GM11168 (cell line): ENCODE data around the gene CHST11.

Experiments used
- in situ Hi-C: fragments of 300-500 bp; cut with MboI; formaldehyde crosslinking; loops from one replicate; pipeline ENCODE4 v1.12.0; 2022; ENCODE audit warnings: low sequenced_read_pairs; ENCODE audit not compliant: unreplicated experiment

CHST11 gene

GRCh38 chr12:104498211-104498801, 41.6 kb downstream of the CHST11 start:
- in situ Hi-C loops: no loop called here

GRCh38 chr12:104499668-104500332, 43.1 kb downstream of the CHST11 start:
- in situ Hi-C loops: no loop called here

- in situ Hi-C loops: no loop called here
These were observed 44.4 kb downstream of the CHST11 start for GRCh38 chr12:104501115-104501514.

- in situ Hi-C loops: no loop called here
These were observed 44.9 kb downstream of the CHST11 start for GRCh38 chr12:104501660-104502059.

- in situ Hi-C loops: no loop called here
These were observed 45.5 kb downstream of the CHST11 start for GRCh38 chr12:104502217-104502616.

GRCh38 chr12:104502638-104503037, 45.9 kb downstream of the CHST11 start:
- in situ Hi-C loops: no loop called here

GRCh38 chr12:104503191-104503590, 46.4 kb downstream of the CHST11 start:
- in situ Hi-C loops: no loop called here

- in situ Hi-C loops: no loop called here
These were observed 47.4 kb downstream of the CHST11 start for GRCh38 chr12:104504146-104504545.

GRCh38 chr12:104505095-104505818, 48.5 kb downstream of the CHST11 start:
- in situ Hi-C loops: no loop called here

GRCh38 chr12:104506676-104507401, 50.1 kb downstream of the CHST11 start:
- in situ Hi-C loops: no loop called here

- in situ Hi-C loops: no loop called here
These were observed 50.9 kb downstream of the CHST11 start for GRCh38 chr12:104507672-104508071.

- in situ Hi-C loops: no loop called here
These were observed 52.2 kb downstream of the CHST11 start for GRCh38 chr12:104508752-104509446.

- in situ Hi-C loops: no loop called here
These were observed 53.6 kb downstream of the CHST11 start for GRCh38 chr12:104510145-104510872.

GRCh38 chr12:104510873-104511440, 54.2 kb downstream of the CHST11 start:
- in situ Hi-C loops: no loop called here

GRCh38 chr12:104513681-104514080, 56.9 kb downstream of the CHST11 start:
- in situ Hi-C loops: no loop called here

- in situ Hi-C loops: no loop called here
These were observed 57.5 kb downstream of the CHST11 start for GRCh38 chr12:104514092-104514810.

- in situ Hi-C loops: no loop called here
These were observed 59.2 kb downstream of the CHST11 start for GRCh38 chr12:104515899-104516298.

GRCh38 chr12:104516821-104517220, 60.1 kb downstream of the CHST11 start:
- in situ Hi-C loops: no loop called here

- in situ Hi-C loops: no loop called here
These were observed 61.1 kb downstream of the CHST11 start for GRCh38 chr12:104517880-104518279.
